Measurements from ENCODE around the gene SEC24D.

The SEC24D gene

DNA sequence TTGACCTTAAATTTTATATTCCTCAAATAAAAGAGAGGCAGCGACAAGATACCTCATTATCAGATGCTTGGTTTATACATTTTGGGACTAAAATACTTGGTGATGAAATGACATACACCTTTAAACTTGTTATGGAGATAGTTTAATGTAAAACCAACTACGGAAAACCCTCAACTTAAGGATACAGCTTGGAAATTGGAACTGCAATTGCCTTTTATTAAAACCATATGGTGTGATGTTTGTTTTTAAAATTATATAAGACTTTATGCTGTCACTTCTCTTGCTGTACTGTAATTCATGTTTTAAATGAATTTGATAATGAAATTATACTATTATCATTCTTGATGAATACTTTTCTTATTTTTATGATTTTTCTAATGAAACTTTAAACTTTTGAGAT, 124.9 kb downstream of the SEC24D start:
- no peak for DNase-seq

DNA sequence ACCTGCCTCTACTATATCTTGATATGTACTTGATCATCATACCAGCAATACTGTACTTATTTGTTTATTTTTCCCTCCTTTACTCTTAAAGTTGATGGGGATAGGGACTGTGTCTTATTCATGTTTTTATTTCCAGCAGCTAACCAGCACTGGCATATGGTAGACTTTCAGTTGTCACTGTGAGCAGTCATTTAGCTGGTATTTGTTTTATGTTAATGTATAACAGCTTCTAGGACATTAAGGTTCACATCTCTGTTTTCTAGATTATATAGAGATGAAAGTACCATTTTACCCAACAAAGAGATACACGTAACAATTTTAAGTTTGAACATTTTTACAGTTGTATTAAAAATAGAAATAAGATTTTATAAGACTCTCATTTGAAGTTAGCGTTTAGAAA, 132.8 kb downstream of the SEC24D start:
- no peak for DNase-seq

DNA sequence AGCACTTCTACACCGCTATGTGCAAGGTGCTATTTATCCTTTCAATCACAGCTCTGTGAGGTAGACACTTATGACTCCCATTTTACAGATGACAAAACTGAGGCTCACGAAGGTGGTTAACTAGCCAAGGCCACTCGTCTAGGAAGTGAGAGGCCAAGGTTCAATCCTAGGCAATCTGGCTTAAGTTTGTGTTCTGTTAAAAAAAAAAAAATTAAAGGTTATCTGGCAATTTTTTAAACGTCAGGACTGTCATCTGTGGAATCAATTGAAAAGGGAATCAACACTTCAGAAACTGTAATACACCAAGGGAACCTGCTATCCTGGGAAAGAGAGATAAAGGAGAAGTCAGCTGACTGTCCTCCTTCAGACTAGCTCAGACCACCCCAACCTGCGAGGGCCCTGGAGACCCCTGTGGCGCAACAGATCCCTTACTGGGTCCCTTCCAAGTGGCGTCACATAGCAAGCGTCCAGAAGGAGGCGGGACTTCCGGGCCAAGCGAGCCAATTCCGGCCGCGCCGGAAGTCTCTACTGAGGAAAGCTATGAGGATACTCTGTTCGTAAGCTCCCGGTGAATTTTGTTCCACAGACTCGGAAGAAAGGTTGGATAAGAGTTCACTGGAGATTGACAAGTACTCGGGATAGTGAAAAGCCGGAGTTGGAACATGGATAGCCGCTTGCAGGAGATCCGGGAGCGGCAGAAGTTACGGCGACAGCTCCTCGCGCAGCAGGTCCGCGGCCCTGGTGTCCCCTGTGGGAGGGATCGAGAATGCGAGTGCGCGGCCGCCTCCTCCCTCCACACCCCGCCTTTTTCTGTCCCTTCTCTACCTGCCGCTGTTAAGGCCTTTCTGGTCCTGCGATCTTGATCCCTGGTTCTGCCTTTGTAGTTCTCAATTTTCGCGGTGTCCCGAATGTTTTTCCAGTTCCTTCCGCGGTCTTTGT, 150.8 kb downstream of the SEC24D start, which contains the start of gene METTL14:
Gene METTL14, plus strand, starts transcription at position 520 of the 939 bp plus-strand sequence. Its CDS starts 143 bp downstream, at position 663.
- peak; percentile 72 for DNase-seq

DNA sequence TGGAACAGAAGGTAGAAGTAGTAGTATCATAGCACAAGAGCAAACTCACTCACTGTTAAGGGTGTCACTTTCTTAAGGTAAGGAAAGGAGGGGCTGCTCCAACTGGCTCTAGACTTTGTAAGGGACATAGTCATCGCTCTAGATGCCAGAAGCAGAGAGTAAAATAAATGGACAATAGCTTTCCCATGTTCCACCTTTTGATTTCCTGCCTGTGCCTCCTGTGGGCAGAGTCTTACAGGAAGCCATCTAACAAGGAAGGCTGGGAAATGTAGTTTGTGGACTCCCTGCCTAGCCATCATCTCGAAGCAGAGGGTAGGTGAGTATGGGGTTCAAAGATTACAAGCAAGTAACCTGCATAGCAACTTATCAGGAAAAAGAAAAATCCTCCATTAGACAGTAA, 152.4 kb downstream of the SEC24D start:
- no peak for DNase-seq

DNA sequence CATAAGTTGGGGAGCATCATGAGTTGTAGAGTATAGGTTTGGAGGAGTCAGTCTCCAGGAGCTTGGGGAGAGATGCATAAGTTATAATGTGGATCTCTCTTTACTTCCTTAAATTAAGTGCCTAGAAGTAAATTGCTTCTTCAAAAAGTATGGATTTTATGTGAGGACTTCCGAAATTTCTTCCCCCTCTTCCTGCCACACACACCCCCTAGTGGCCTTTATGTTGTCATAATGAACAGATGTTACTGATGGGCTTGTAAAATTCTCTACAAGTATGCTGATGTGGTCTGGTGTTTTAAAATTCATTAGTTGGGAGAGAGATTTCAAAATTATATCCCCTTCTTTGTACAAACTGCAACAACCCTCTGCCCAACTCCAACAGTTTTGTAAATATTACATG, 153.0 kb downstream of the SEC24D start:
- no peak for DNase-seq

DNA sequence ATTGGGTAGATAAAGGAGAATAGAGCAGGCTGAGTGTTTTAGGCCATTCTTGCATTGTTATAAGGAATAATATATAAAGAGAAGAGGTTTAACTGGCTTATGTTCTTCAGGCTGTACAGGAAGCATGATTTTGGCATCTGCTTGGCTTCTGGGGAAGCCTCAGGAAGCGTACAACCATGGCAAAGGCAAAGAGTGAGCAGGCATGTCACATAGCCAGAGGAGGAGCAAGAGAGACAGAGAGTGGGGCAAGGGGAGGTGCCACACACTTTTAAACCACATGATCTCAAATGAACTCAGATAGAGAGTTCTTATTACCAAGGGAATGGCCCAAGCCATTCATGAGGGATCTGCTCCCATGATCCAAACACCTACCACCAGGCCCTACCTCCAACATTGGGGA, 155.1 kb downstream of the SEC24D start:
- no peak for DNase-seq

DNA sequence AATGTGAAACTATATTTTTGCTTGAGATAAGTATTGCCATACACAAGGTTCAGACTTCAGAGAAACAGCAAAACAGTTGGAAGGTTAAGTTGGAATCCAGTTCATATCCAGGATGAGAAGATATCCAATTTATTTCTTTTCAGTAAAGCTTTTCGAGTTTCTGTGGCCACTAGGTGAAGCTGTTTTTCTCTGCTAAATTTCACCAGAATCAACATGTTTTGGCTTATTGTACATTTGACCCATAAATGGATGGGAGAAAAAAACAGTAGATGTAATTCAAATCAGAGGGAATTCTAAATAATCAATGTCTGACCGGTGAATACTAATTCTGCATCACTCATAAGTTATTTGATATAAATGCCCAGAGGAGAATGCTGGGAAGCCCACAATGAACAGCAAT, 159.8 kb downstream of the SEC24D start:
- DNase-seq = no peak
